Spinal cord (tissue), 10 donors: Measurements from ENCODE around the gene SMC5. TPM values are rescaled to one million over a fixed set of nuclear protein-coding genes. Genes with fewer than 3 reads are reported as not detected.

ENCODE experiments used
- DNase-seq, 6 donors: peaks; one replicate each; pipeline versions ENCODE4 v3.0.0 to v3.0.0-alpha.2; 2013 to 2015; ENCODE audit warnings: low spot score in 6 of 6, low read depth in 4 of 6
- H3K27ac ChIP-seq: one replicate; pipeline ENCODE4 v1.5.1; 2013; ENCODE audit warnings: low read depth, low read length, control low read depth
- H3K27me3 ChIP-seq: one replicate; pipeline ENCODE4 v1.6.1; 2013; ENCODE audit warnings: low read length; ENCODE audit not compliant: control insufficient read depth, insufficient read depth
- H3K36me3 ChIP-seq: one replicate; pipeline ENCODE4 v1.6.1; 2013; ENCODE audit warnings: low read length; ENCODE audit not compliant: control insufficient read depth, insufficient read depth
- H3K4me1 ChIP-seq: one replicate; pipeline ENCODE4 v1.6.1; 2013; ENCODE audit warnings: low read length; ENCODE audit not compliant: control insufficient read depth, insufficient read depth
- H3K4me3 ChIP-seq: one replicate; pipeline ENCODE4 v1.5.1; 2013; ENCODE audit warnings: low read depth, low read length, control low read depth
- H3K9me3 ChIP-seq: one replicate; pipeline ENCODE4 v1.6.1; 2013; ENCODE audit warnings: low read length; ENCODE audit not compliant: control insufficient read depth, insufficient read depth
- WGBS: methylation state at CpG from one replicate; pipeline ENCODE4 v1.1.5; 2013; ENCODE audit warnings: missing lambda C conversion rate; ENCODE audit not compliant: insufficient coverage; 5-methylcytosine and 5-hydroxymethylcytosine counted together
- polyA plus RNA-seq, 2 donors: library from polyadenylated mRNA; unstranded; fragments of 120-200 nt; gene quantifications; one replicate each; pipeline ENCODE4 v1.2.1, GENCODE V29; 2013; ENCODE audit not compliant: insufficient read length in 2 of 2
- total RNA-seq, 2 donors: library from RNA; depleted of rRNA in 1 of 2; stranded (reverse); fragments of 120-200 nt in 1 of 2; fragments of >200 nt in 1 of 2; gene quantifications; one replicate each; pipeline versions ENCODE4 v1.2.3 to v1.2.4, GENCODE V29; 2013 to 2014
- donor health status: healthy.

The SMC5 gene
- total and polyA plus RNA-seq, 4 donors: 24.2 to 39.5 (median 31.9) TPM

- Histone ChIP-seq H3K9me3 (peaks cover 7% of the 10 kb centered on the region), H3K4me3 (no peak overlapping the region), H3K27ac (no peak overlapping the region), H3K4me1 (no peaks in the 10 kb centered on the region), H3K36me3 (peaks cover 4% of the 10 kb centered on the region), H3K27me3 (no peaks in the 10 kb centered on the region)
- DNase-seq: no peak
- no CpG with 5 or more reads among the region's 1 CpG for WGBS
Observed at GRCh38 chr9:70291446-70291845, 32.7 kb downstream of the SMC5 start.

DNA sequence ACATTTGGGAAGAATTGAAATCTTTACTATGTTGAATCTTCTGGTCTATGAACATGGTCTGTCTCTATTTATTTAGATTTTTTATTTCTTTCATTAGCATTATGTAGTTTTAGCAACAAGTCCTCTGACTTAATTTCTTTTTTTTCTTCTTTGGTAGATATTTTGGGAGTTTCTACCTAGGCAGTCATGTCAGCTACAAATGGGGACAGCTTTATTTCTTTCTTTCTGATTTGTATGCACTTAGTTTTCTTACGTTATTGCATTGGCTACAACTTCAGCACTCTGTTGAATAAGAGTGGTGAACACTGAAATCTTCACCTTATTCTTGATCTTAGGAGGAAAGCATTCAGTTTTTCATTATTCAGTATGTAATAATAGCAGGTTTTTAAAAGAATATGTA lies 33.5 kb downstream of the SMC5 start:
- Histone ChIP-seq H3K4me3 (no peak overlapping the region), H3K4me1 (no peaks in the 10 kb centered on the region), H3K9me3 (peaks cover 7% of the 10 kb centered on the region), H3K36me3 (no peaks in the 10 kb centered on the region), H3K27me3 (no peaks in the 10 kb centered on the region), H3K27ac (no peak overlapping the region)
- no CpG with 5 or more reads among the region's 1 CpG for WGBS
- DNase-seq: no peak

DNA sequence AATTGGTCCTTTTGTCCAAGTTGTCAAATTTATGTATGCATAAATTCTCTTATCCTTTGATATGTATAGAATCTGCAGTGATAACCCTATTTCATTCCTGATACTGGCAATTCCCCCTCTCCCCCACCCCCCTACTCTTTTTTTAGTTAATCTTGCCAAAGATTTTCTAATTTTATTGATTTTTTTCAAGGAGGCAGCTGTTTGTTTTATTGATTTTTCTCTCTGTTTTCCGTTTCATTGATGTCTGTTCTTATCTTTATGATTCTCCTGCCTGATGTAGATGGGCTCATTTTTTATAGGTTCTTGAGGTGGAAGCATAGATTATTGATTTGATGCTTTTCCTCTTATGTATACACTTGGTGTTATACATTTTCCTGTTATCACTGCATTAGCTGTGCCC lies 34.4 kb downstream of the SMC5 start:
- no peak for DNase-seq
- H3K9me3 ChIP-seq: peaks cover 7% of the 10 kb centered on the region
- WGBS: no CpG with 5 or more reads among the region's 1 CpG
- no peaks in the 10 kb centered on the region for H3K4me1 ChIP-seq
- no peak overlapping the region for H3K27ac ChIP-seq
- no peak overlapping the region for H3K4me3 ChIP-seq
- no peaks in the 10 kb centered on the region for H3K36me3 ChIP-seq
- no peaks in the 10 kb centered on the region for H3K27me3 ChIP-seq

- Histone ChIP-seq H3K27ac (no peak overlapping the region), H3K27me3 (no peaks in the 10 kb centered on the region), H3K4me3 (no peak overlapping the region), H3K9me3 (peaks cover 2% of the 10 kb centered on the region), H3K36me3 (peaks cover 3% of the 10 kb centered on the region), H3K4me1 (no peaks in the 10 kb centered on the region)
- no CpG with 5 or more reads among the region's 1 CpG for WGBS
- DNase-seq: no peak
Observed at GRCh38 chr9:70297141-70297540, 38.4 kb downstream of the SMC5 start.

GRCh38 chr9:70298245-70298771 lies 39.5 kb downstream of the SMC5 start:
- no peaks in the 10 kb centered on the region for H3K27me3 ChIP-seq
- H3K27ac ChIP-seq: no peak overlapping the region
- no peaks in the 10 kb centered on the region for H3K9me3 ChIP-seq
- DNase-seq: no peak
- WGBS: no CpG with 5 or more reads among the region's 1 CpG
- H3K4me1 ChIP-seq: no peaks in the 10 kb centered on the region
- H3K36me3 ChIP-seq: peaks cover 12% of the 10 kb centered on the region
- H3K4me3 ChIP-seq: no peak overlapping the region

DNA sequence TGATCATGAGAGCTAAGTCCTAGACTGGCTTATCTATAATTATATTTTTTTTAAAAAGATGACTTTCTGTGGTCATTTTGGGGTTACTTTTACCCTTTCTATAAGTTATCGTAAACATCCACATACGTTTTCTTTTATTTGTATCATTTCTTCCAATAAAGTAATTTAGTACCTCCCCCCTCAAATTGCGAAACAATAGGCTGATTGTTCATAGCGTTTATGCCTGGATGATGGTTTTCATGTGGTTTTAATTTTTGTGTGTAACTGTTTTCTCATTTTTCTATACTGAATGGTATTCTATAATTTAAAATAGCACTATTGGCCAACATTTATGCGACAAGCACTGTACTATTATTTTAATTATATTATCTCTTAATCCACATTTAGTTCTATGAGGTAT lies 44.5 kb downstream of the SMC5 start:
- no CpG with 5 or more reads among the region's 5 CpGs for WGBS
- Histone ChIP-seq H3K4me3 (no peak overlapping the region), H3K27ac (no peak overlapping the region), H3K27me3 (no peaks in the 10 kb centered on the region), H3K4me1 (no peaks in the 10 kb centered on the region), H3K36me3 (peaks cover 19% of the 10 kb centered on the region), H3K9me3 (no peaks in the 10 kb centered on the region)
- DNase-seq: no peak

- no peak overlapping the region for H3K4me3 ChIP-seq
- peaks cover 2% of the 10 kb centered on the region for H3K9me3 ChIP-seq
- peaks cover 24% of the 10 kb centered on the region for H3K36me3 ChIP-seq
- no peak overlapping the region for H3K27ac ChIP-seq
- H3K27me3 ChIP-seq: no peaks in the 10 kb centered on the region
- DNase-seq: no peak
- no peaks in the 10 kb centered on the region for H3K4me1 ChIP-seq
Observed at GRCh38 chr9:70304810-70305209, 46.0 kb downstream of the SMC5 start.

DNA sequence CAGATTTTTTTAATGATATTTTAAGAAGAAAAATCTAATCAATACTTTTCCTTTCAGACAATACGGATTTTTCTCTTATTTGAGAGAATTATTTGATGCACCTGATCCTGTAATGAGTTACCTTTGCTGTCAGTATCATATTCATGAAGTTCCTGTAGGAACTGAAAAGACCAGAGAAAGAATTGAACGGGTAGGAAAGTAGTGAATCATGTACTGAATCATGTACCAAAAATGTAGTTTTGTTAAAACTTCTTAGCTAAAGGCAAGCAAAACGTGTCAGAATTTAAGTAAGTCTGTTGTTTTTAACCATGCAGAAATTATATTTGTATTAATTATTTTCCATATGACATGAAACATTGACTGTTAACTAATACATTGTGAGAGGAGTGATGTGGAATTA lies 56.6 kb downstream of the SMC5 start:
- no CpG with 5 or more reads among the region's 3 CpGs for WGBS
- H3K36me3 ChIP-seq: peaks cover 2% of the 10 kb centered on the region
- H3K27ac ChIP-seq: no peak overlapping the region
- H3K9me3 ChIP-seq: no peaks in the 10 kb centered on the region
- H3K4me3 ChIP-seq: no peak overlapping the region
- H3K27me3 ChIP-seq: no peaks in the 10 kb centered on the region
- DNase-seq: no peak
- no peaks in the 10 kb centered on the region for H3K4me1 ChIP-seq

DNA sequence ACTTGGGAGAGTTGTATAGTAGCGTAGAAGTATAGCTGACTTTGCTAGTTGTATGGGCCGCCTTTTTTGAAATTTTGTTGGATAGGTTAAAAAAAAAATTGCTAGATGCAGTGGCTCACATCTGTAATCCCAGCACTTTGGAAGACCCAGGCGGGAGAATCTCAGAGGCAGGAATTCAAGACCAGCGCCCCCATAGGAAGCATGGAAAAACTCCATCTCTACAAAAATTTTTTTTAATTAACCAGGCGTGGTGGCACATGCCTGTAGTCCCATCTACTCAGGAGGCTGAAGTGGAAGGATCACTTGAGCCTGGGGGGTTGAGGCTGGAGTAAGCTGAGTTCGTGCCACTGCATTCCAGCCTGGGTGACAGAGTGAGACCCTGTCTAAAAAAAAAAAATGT lies 59.2 kb downstream of the SMC5 start:
- no peaks in the 10 kb centered on the region for H3K9me3 ChIP-seq
- WGBS: 100% methylated on average over 2 of the region's 6 CpGs
- no peak for DNase-seq
- H3K27ac ChIP-seq: no peak overlapping the region
- peaks cover 7% of the 10 kb centered on the region for H3K36me3 ChIP-seq
- H3K27me3 ChIP-seq: no peaks in the 10 kb centered on the region
- H3K4me1 ChIP-seq: no peaks in the 10 kb centered on the region
- no peak overlapping the region for H3K4me3 ChIP-seq

GRCh38 chr9:70322096-70322495 lies 63.3 kb downstream of the SMC5 start:
- DNase-seq: no peak
- Histone ChIP-seq H3K27ac (no peak overlapping the region), H3K36me3 (peaks cover 12% of the 10 kb centered on the region), H3K4me3 (no peak overlapping the region), H3K27me3 (no peaks in the 10 kb centered on the region), H3K9me3 (no peaks in the 10 kb centered on the region), H3K4me1 (no peaks in the 10 kb centered on the region)
- 100% methylated on average over 1 of the region's 4 CpGs for WGBS
